Left ventricle myocardium inferior (tissue), 1 donor: Measurements from ENCODE around the gene NMNAT1. TPM values are rescaled to one million over a fixed set of nuclear protein-coding genes. Genes with fewer than 3 reads are reported as not detected.

Source experiments
- DNase-seq: peaks from one replicate; pipeline ENCODE4 v3.0.0-alpha.2; 2020
- H3K27ac ChIP-seq: fragments of 200-600 bp; replicated peaks from 2 replicates; pipeline ENCODE4 v1.8.0; 2021
- H3K27me3 ChIP-seq: fragments of 200-600 bp; 2 replicates; pipeline ENCODE4 v1.8.0; 2021; ENCODE audit warnings: low read depth
- H3K36me3 ChIP-seq: fragments of 200-600 bp; 2 replicates; pipeline ENCODE4 v1.8.0; 2021
- H3K4me1 ChIP-seq: fragments of 200-600 bp; 2 replicates; pipeline ENCODE4 v1.8.0; 2021
- H3K4me3 ChIP-seq: fragments of 200-600 bp; 2 replicates; pipeline ENCODE4 v1.8.0; 2021; ENCODE audit warnings: mild to moderate bottlenecking, moderate library complexity
- H3K9me3 ChIP-seq: fragments of 200-600 bp; replicated peaks from 2 replicates; pipeline ENCODE4 v1.8.0; 2021
- CTCF ChIP-seq: fragments of 200-600 bp; IDR thresholded peaks from 2 replicates; pipeline ENCODE4 v1.8.0; 2021; ENCODE audit warnings: antibody characterized with exemption, mild to moderate bottlenecking, borderline replicate concordance
- intact Hi-C: fragments of 100-400 bp; cut with micrococcal nuclease; formaldehyde crosslinking; loops from one replicate; pipeline ENCODE4 v1.11.0; 2022
- long read RNA-seq: library from polyadenylated mRNA; unstranded; transcript quantifications from one replicate; pipeline ENCODE4 v2.0.0, GENCODE V29; 2021
- total RNA-seq: library from RNA; stranded (reverse); fragmentation: NEBNext Ultra II Directional; extraction: Animal tissue kit (Norgen Biotek cat#: 25700); gene quantifications from one replicate; pipeline ENCODE4 v1.2.1, GENCODE V29; 2021
- donor health status: DM: no; HTN: yes; CAD: no; lungs with severe emphysema.

Gene NMNAT1
- total RNA-seq = 22.2 TPM
- long read RNA-seq, partial matches to known transcripts = 1 of 9 reads
- long read RNA-seq, other reads (novel, unspliced or antisense) = 5 of 9 reads

GRCh38 chr1:9942939-9943788, at the start of gene NMNAT1, which contains the start of gene LZIC:
TSS of gene NMNAT1 (plus strand) at chr1:9943475. CDS start at chr1:9972074, 28,599 bp downstream.
TSS of gene LZIC (minus strand) at chr1:9943391. CDS start at chr1:9936619, 6,772 bp downstream.
- TF ChIP-seq CTCF = peak; percentile 13
- intact Hi-C loops = loop anchor here (10.0 kb wide), 1 partner anchor 68 kb away; no protein-coding TSS in a partner anchor
- H3K27ac ChIP-seq = peak within 1 kb of the TSS; percentile 94
- no peaks in the 10 kb centered on the region for H3K9me3 ChIP-seq
- peaks cover 26% of the 10 kb centered on the region for H3K36me3 ChIP-seq
- H3K4me1 ChIP-seq = peaks cover 43% of the 10 kb centered on the region
- no peaks in the 10 kb centered on the region for H3K27me3 ChIP-seq
- peak within 1 kb of the TSS; percentile 78 for H3K4me3 ChIP-seq
- peak; percentile 93 for DNase-seq

DNA sequence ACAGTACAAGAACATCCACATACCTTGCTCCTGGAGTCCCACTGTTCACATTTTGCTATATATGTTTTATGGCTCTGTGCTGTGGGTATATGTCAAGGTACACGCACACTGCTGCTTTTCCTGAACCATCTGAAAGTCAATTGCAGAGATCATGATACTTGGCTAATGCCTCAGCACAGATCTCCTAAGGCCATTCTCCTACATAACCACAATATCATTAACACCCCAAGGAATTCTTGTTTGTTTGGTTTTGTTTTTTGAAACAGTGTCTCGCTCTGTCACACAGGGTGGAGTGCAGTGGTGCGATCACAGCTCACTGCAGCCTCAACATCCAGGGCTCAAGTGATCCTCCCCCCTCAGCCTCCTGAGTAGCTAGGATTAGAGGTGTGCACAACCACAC, 49.2 kb upstream of the NMNAT1 start:
- no peaks in the 10 kb centered on the region for H3K9me3 ChIP-seq
- peak overlapping the region; percentile 88 for H3K27ac ChIP-seq
- H3K4me3 ChIP-seq = no peak overlapping the region
- H3K27me3 ChIP-seq = no peaks in the 10 kb centered on the region
- no peak for DNase-seq
- intact Hi-C loops = no loop called here
- no peaks in the 10 kb centered on the region for H3K36me3 ChIP-seq
- no peak for TF ChIP-seq CTCF
- peaks cover 75% of the 10 kb centered on the region for H3K4me1 ChIP-seq

GRCh38 chr1:9900142-9901043, 42.9 kb upstream of the NMNAT1 start:
- no peaks in the 10 kb centered on the region for H3K9me3 ChIP-seq
- no peak for TF ChIP-seq CTCF
- peak overlapping the region; percentile 97 for H3K27ac ChIP-seq
- peak overlapping the region; percentile 66 for H3K4me3 ChIP-seq
- DNase-seq = peak; percentile 79
- H3K4me1 ChIP-seq = peaks cover 73% of the 10 kb centered on the region
- intact Hi-C loops = no loop called here
- no peaks in the 10 kb centered on the region for H3K27me3 ChIP-seq
- no peaks in the 10 kb centered on the region for H3K36me3 ChIP-seq

GRCh38 chr1:9901148-9902059, 41.9 kb upstream of the NMNAT1 start:
- Histone ChIP-seq H3K27me3 (no peaks in the 10 kb centered on the region), H3K9me3 (no peaks in the 10 kb centered on the region), H3K4me3 (peak overlapping the region; percentile 66), H3K27ac (peak overlapping the region; percentile 97), H3K36me3 (no peaks in the 10 kb centered on the region), H3K4me1 (peaks cover 81% of the 10 kb centered on the region)
- TF ChIP-seq CTCF = no peak
- peak; percentile 75 for DNase-seq
- intact Hi-C loops = no loop called here
